ENCODE results near the gene LRRC73. TPM values are rescaled to one million over a fixed set of nuclear protein-coding genes. Genes with fewer than 3 reads are reported as not detected.
"Not testable (repeated sequence)": the region's sequence is repeated elsewhere in the genome, so short reads cannot be mapped to it uniquely, and the experiment has no call there.

The LRRC73 gene
- total and polyA plus RNA-seq, 7 experiments from 2014 or later: 0.22 to 0.84 (median 0.46) TPM; not detected in 2

DNA sequence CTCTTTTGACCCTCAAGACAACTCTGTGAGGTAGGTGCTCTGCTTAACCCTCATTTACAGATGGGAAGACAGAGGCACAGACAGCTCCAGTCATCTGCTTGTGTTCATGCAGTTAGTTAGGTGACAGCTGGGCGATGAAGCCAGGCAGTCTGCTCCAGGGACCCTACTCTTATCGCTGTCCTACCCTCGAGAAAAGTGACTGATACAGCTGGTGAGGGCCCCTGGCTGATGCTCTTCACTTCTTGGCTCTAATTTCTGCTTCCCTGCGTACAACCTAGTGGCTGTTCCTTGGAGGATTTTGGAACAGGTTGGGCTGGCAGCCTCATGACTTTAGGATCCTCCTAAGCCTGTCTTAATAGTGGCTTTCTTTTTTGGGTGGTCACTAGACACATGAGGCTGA, 41.9 kb downstream of the LRRC73 start:
- ATAC-seq: no peak
- peaks cover 0 to 3% of the 10 kb centered on the region in 2 donors for H3K27me3 ChIP-seq (ENCODE audit: control insufficient read depth in 2 of 2, insufficient read depth in 2 of 2, low read length in 2 of 2)
- Mint-ChIP-seq H3K27me3 (peaks cover 14 to 29% (median 18%) of the 10 kb centered on the region in 5 donors), H3K4me1 (no peaks in the 10 kb centered on the region), H3K9me3 (no peaks in the 10 kb centered on the region), H3K36me3 (no peaks in the 10 kb centered on the region), H3K4me3 (no peak overlapping the region), H3K27ac (no peak overlapping the region)
- no peak for DNase-seq
- intact Hi-C loops (cut with micrococcal nuclease): no loop called here
- no peaks in the 10 kb centered on the region for H3K9me3 ChIP-seq (ENCODE audit: control insufficient read depth in 2 of 3, low read length in 3 of 3)
- ChIA-PET CTCF (no interaction called here), POLR2A (interaction anchor here (0.6 kb wide), 1 partner anchor 27 kb away, joined by 3 read pairs; no protein-coding TSS in a partner anchor)
- H3K36me3 ChIP-seq (ENCODE audit: control insufficient read depth in 2 of 3, insufficient read depth in 3 of 3, low read length in 3 of 3): no peaks in the 10 kb centered on the region
- H3K4me1 ChIP-seq (ENCODE audit: control insufficient read depth in 2 of 2, insufficient read depth in 2 of 2, low read length in 2 of 2): no peaks in the 10 kb centered on the region
- no peak overlapping the region for H3K27ac ChIP-seq (ENCODE audit: low read depth, low read length)
- H3K4me3 ChIP-seq (ENCODE audit: low read length): no peak overlapping the region

DNA sequence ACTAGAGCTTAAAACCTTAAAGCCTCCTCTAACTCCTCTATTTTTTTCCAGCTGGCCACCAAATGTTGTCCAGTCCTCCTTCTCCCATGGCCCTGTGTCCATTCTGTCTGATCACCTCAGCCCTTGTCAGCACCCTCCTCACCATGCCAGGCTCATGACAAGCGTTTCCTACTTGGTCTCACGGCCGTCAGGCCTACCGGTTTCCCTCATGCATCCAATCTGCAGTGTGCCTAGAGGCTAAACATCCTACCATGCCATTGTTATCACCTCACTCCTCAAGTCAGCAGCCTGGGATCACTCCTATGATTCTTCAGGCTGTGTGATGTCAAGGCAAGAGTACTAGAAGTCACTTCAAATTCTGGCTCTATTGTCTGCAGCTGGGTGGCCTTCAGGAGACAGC, 42.4 kb downstream of the LRRC73 start:
- H3K27me3 ChIP-seq (ENCODE audit: control insufficient read depth in 2 of 2, insufficient read depth in 2 of 2, low read length in 2 of 2): peaks cover 0 to 3% of the 10 kb centered on the region in 2 donors
- peaks cover 17 to 33% (median 19%) of the 10 kb centered on the region in 5 donors for H3K27me3 Mint-ChIP-seq
- no peaks in the 10 kb centered on the region for H3K9me3 Mint-ChIP-seq
- H3K4me3 ChIP-seq (ENCODE audit: low read length): no peak overlapping the region
- no peak overlapping the region for H3K27ac Mint-ChIP-seq
- H3K4me1 ChIP-seq (ENCODE audit: control insufficient read depth in 2 of 2, insufficient read depth in 2 of 2, low read length in 2 of 2): no peaks in the 10 kb centered on the region
- H3K27ac ChIP-seq (ENCODE audit: low read depth, low read length): no peak overlapping the region
- ATAC-seq: no peak
- no peaks in the 10 kb centered on the region for H3K9me3 ChIP-seq (ENCODE audit: control insufficient read depth in 2 of 3, low read length in 3 of 3)
- ChIA-PET CTCF (no interaction called here), POLR2A (interaction anchor here (0.6 kb wide), 1 partner anchor 26 kb away, joined by 3 read pairs; no protein-coding TSS in a partner anchor)
- no peak overlapping the region for H3K4me3 Mint-ChIP-seq
- no peaks in the 10 kb centered on the region for H3K36me3 Mint-ChIP-seq
- intact Hi-C loops (cut with micrococcal nuclease): no loop called here
- no peaks in the 10 kb centered on the region for H3K36me3 ChIP-seq (ENCODE audit: control insufficient read depth in 2 of 3, insufficient read depth in 3 of 3, low read length in 3 of 3)
- DNase-seq: no peak
- no peaks in the 10 kb centered on the region for H3K4me1 Mint-ChIP-seq

DNA sequence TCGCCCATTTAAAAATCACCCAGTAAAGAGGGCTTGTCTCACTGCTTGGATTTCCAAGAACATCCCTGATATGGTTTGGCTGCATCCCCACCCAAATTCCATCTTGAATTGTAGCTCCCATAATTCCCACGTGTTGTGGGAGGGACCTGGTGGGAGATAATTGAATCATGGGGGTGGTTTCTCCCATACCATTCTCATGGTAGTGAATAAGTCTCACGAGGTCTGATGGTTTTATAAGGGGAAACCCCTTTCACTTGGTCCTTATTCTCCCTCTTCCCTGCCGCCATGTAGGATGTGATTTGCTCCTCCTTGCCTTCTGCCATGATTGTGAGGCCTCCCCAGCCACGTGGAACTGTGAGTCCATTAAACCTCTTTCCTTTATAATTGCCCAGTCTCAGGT, 42.9 kb downstream of the LRRC73 start:
- CTCF ChIA-PET; H3K27ac ChIP-seq (ENCODE audit: low read depth, low read length); ATAC-seq; intact Hi-C loops (cut with micrococcal nuclease); H3K9me3 ChIP-seq (ENCODE audit: control insufficient read depth in 2 of 3, low read length in 3 of 3); H3K4me1 ChIP-seq (ENCODE audit: control insufficient read depth in 2 of 2, insufficient read depth in 2 of 2, low read length in 2 of 2); H3K4me3 Mint-ChIP-seq; H3K9me3 Mint-ChIP-seq; H3K4me3 ChIP-seq (ENCODE audit: low read length); H3K27ac Mint-ChIP-seq; H3K27me3 ChIP-seq (ENCODE audit: control insufficient read depth in 2 of 2, insufficient read depth in 2 of 2, low read length in 2 of 2); H3K4me1 Mint-ChIP-seq; DNase-seq; H3K36me3 Mint-ChIP-seq; H3K36me3 ChIP-seq (ENCODE audit: control insufficient read depth in 2 of 3, insufficient read depth in 3 of 3, low read length in 3 of 3): not testable (repeated sequence)
- peaks cover 17 to 38% (median 24%) of the 10 kb centered on the region in 5 donors for H3K27me3 Mint-ChIP-seq
- POLR2A ChIA-PET: interaction anchor here (0.6 kb wide), 1 partner anchor 26 kb away, joined by 3 read pairs; no protein-coding TSS in a partner anchor

GRCh38 chr6:43465948-43466347, 44.2 kb downstream of the LRRC73 start:
- Mint-ChIP-seq H3K9me3 (no peaks in the 10 kb centered on the region), H3K27me3 (peaks cover 11 to 40% (median 27%) of the 10 kb centered on the region in 5 donors), H3K4me1 (no peaks in the 10 kb centered on the region), H3K36me3 (no peaks in the 10 kb centered on the region), H3K27ac (no peak overlapping the region), H3K4me3 (no peak overlapping the region)
- ATAC-seq (peak; percentile 41), DNase-seq (no peak)
- Histone ChIP-seq H3K4me1 (ENCODE audit: control insufficient read depth in 2 of 2, insufficient read depth in 2 of 2, low read length in 2 of 2) (no peaks in the 10 kb centered on the region), H3K9me3 (ENCODE audit: control insufficient read depth in 2 of 3, low read length in 3 of 3) (no peaks in the 10 kb centered on the region), H3K36me3 (ENCODE audit: control insufficient read depth in 2 of 3, insufficient read depth in 3 of 3, low read length in 3 of 3) (no peaks in the 10 kb centered on the region), H3K27me3 (ENCODE audit: control insufficient read depth in 2 of 2, insufficient read depth in 2 of 2, low read length in 2 of 2) (peaks cover 0 to 3% of the 10 kb centered on the region in 2 donors), H3K27ac (ENCODE audit: low read depth, low read length) (no peak overlapping the region), H3K4me3 (ENCODE audit: low read length) (no peak overlapping the region)
- intact Hi-C loops (cut with micrococcal nuclease): no loop called here
- POLR2A ChIA-PET: no interaction called here
- CTCF ChIA-PET: no interaction called here

GRCh38 chr6:43464337-43464736, 45.8 kb downstream of the LRRC73 start:
- Mint-ChIP-seq H3K27ac (no peak overlapping the region), H3K4me1 (no peaks in the 10 kb centered on the region), H3K27me3 (peaks cover 7 to 47% (median 27%) of the 10 kb centered on the region in 5 donors), H3K9me3 (no peaks in the 10 kb centered on the region), H3K36me3 (no peaks in the 10 kb centered on the region), H3K4me3 (no peak overlapping the region)
- no peaks in the 10 kb centered on the region for H3K9me3 ChIP-seq (ENCODE audit: control insufficient read depth in 2 of 3, low read length in 3 of 3)
- CTCF ChIA-PET: interaction anchor here (1.1 kb wide), 1 partner anchor 30 kb away, joined by 3 read pairs; no protein-coding TSS in a partner anchor
- ATAC-seq: no peak
- H3K4me3 ChIP-seq (ENCODE audit: low read length): no peak overlapping the region
- H3K4me1 ChIP-seq (ENCODE audit: control insufficient read depth in 2 of 2, insufficient read depth in 2 of 2, low read length in 2 of 2): no peaks in the 10 kb centered on the region
- intact Hi-C loops (cut with micrococcal nuclease): no loop called here
- H3K36me3 ChIP-seq (ENCODE audit: control insufficient read depth in 2 of 3, insufficient read depth in 3 of 3, low read length in 3 of 3): no peaks in the 10 kb centered on the region
- H3K27ac ChIP-seq (ENCODE audit: low read depth, low read length): no peak overlapping the region
- H3K27me3 ChIP-seq (ENCODE audit: control insufficient read depth in 2 of 2, insufficient read depth in 2 of 2, low read length in 2 of 2): peaks cover 0 to under 1% of the 10 kb centered on the region in 2 donors
- POLR2A ChIA-PET: no interaction called here
- DNase-seq: no peak

- no peaks in the 10 kb centered on the region for H3K36me3 Mint-ChIP-seq
- H3K27me3 Mint-ChIP-seq: peaks cover 0 to 45% (median 19%) of the 10 kb centered on the region in 5 donors
- POLR2A ChIA-PET: no interaction called here
- ATAC-seq: no peak
- no peak overlapping the region for H3K27ac Mint-ChIP-seq
- no peak overlapping the region for H3K4me3 ChIP-seq (ENCODE audit: low read length)
- DNase-seq: no peak
- H3K4me3 Mint-ChIP-seq: no peak overlapping the region
- CTCF ChIA-PET: interaction anchor here (0.7 kb wide), 1 partner anchor 1739 kb away, joined by 4 read pairs; no protein-coding TSS in a partner anchor
- no peak overlapping the region for H3K27ac ChIP-seq (ENCODE audit: low read depth, low read length)
- intact Hi-C loops (cut with micrococcal nuclease): no loop called here
- no peaks in the 10 kb centered on the region for H3K9me3 Mint-ChIP-seq
- H3K9me3 ChIP-seq (ENCODE audit: control insufficient read depth in 2 of 3, low read length in 3 of 3): no peaks in the 10 kb centered on the region
- no peaks in the 10 kb centered on the region for H3K27me3 ChIP-seq (ENCODE audit: control insufficient read depth in 2 of 2, insufficient read depth in 2 of 2, low read length in 2 of 2)
- no peaks in the 10 kb centered on the region for H3K36me3 ChIP-seq (ENCODE audit: control insufficient read depth in 2 of 3, insufficient read depth in 3 of 3, low read length in 3 of 3)
- peaks cover 0 to 1% (median under 1%) of the 10 kb centered on the region in 7 donors for H3K4me1 Mint-ChIP-seq
- no peaks in the 10 kb centered on the region for H3K4me1 ChIP-seq (ENCODE audit: control insufficient read depth in 2 of 2, insufficient read depth in 2 of 2, low read length in 2 of 2)
These were observed 48.2 kb downstream of the LRRC73 start for GRCh38 chr6:43461936-43462335.

DNA sequence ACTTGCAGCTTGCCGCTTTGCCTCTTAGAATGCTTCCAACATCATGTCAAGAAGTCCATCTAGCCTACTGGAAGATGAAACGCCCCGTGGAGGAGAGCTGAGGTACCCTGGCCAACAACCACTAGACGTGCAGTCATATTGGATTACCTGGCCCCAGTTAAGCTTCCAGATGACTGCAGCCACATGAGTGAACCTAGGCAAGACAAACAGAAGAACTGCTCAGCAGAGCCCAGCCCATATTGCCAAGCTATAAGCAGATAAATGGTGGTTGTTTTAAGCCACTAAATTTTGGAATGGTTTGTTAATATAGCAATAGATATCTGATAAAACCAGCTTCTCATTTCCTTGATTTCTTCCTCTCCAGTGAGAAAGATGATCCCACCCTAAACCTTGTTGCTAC, 50.1 kb downstream of the LRRC73 start:
- intact Hi-C loops (cut with micrococcal nuclease): no loop called here
- Histone ChIP-seq H3K4me3 (ENCODE audit: low read length) (no peak overlapping the region), H3K27me3 (ENCODE audit: control insufficient read depth in 2 of 2, insufficient read depth in 2 of 2, low read length in 2 of 2) (no peaks in the 10 kb centered on the region), H3K9me3 (ENCODE audit: control insufficient read depth in 2 of 3, low read length in 3 of 3) (no peaks in the 10 kb centered on the region), H3K36me3 (ENCODE audit: control insufficient read depth in 2 of 3, insufficient read depth in 3 of 3, low read length in 3 of 3) (no peaks in the 10 kb centered on the region), H3K4me1 (ENCODE audit: control insufficient read depth in 2 of 2, insufficient read depth in 2 of 2, low read length in 2 of 2) (peaks cover 6 to 7% of the 10 kb centered on the region in 2 donors), H3K27ac (ENCODE audit: low read depth, low read length) (no peak overlapping the region)
- Mint-ChIP-seq H3K27ac (no peak overlapping the region), H3K36me3 (peaks cover 0 to 5% (median 0%) of the 10 kb centered on the region in 5 donors), H3K4me3 (no peak overlapping the region), H3K4me1 (peaks cover 6 to 12% (median 10%) of the 10 kb centered on the region in 7 donors), H3K27me3 (peaks cover 0 to 54% (median 15%) of the 10 kb centered on the region in 5 donors), H3K9me3 (no peaks in the 10 kb centered on the region)
- DNase-seq (no peak), ATAC-seq (no peak)
- ChIA-PET CTCF (interaction anchor here (0.6 to 1.5 kb wide), 2 partner anchors 33 to 48 kb away, joined by 3 read pairs; no protein-coding TSS in a partner anchor), POLR2A (interaction anchor here (1.0 kb wide), 1 partner anchor 17 kb away, joined by 4 read pairs; the partner anchor contains the start of gene TJAP1)
